Measurements from ENCODE around the gene SMAD3. TPM values are rescaled to one million over a fixed set of nuclear protein-coding genes. Genes with fewer than 3 reads are reported as not detected.

The SMAD3 gene
- total and polyA plus RNA-seq, 2 of the 8 experiments (the other 6 are each of a cell fraction or from before 2014, with no cell fraction given), result 10.1 to 12.4 TPM

GRCh38 chr15:67225336-67225735 lies 159.9 kb downstream of the SMAD3 start:
- POLR2A ChIA-PET (ENCODE audit: partially characterized antibody), result no interaction called here
- Histone ChIP-seq H2BK5ac (ENCODE audit: low read depth, low read length) (no peak overlapping the region), H3K4me1 (replicated peaks in 1 of 4; ENCODE audit: control insufficient read depth in 3 of 4, insufficient read depth in 4 of 4, low read length in 3 of 4) (no peaks in the 10 kb centered on the region), H2BK12ac (ENCODE audit: low read depth, low read length) (no peak overlapping the region), H2BK120ac (replicated peaks; ENCODE audit: low read depth, low read length) (no peak overlapping the region), H4K20me1 (replicated peaks in 1 of 2; ENCODE audit: control insufficient read depth in 1 of 2, insufficient read depth in 2 of 2, low read length in 2 of 2) (no peaks in the 10 kb centered on the region), H3K27ac (ENCODE audit: low read depth, low read length) (no peak overlapping the region), H3K9ac (replicated peaks in 1 of 4; ENCODE audit: extremely low read depth in 1 of 4, low read depth in 3 of 4, low read length in 3 of 4) (no peak overlapping the region), H2AK5ac (ENCODE audit: low read depth, low read length) (no peak overlapping the region), H2AFZ (ENCODE audit: low read length) (no peak overlapping the region), H2BK20ac (ENCODE audit: low read length) (no peak overlapping the region), H3K14ac (ENCODE audit: insufficient read length) (no peak overlapping the region), H2BK15ac (ENCODE audit: low read length) (no peak overlapping the region), H3K56ac (replicated peaks; ENCODE audit: insufficient read length, low read depth, low read length) (no peak overlapping the region), H3K27me3 (replicated peaks in 1 of 4; ENCODE audit: control insufficient read depth in 3 of 4, extremely low read depth in 1 of 4, insufficient read depth in 3 of 4, low read length in 3 of 4) (no peaks in the 10 kb centered on the region), H3K18ac (ENCODE audit: extremely low read depth, low read length) (no peak overlapping the region), H3K4ac (replicated peaks; ENCODE audit: insufficient read length, low read depth, low read length) (no peak overlapping the region), H4K91ac (replicated peaks; ENCODE audit: insufficient read length, low read length) (no peak overlapping the region), H3K4me3 (ENCODE audit: extremely low read depth in 1 of 4, insufficient read depth in 2 of 4, low read depth in 3 of 4, low read length in 4 of 4) (no peak overlapping the region), H3K9me3 (ENCODE audit: insufficient read depth in 2 of 2, low read depth in 1 of 2, low read length in 1 of 2) (no peaks in the 10 kb centered on the region), H4K5ac (ENCODE audit: insufficient read length, low read depth, low read length) (no peak overlapping the region), H3K79me2 (ENCODE audit: control insufficient read depth in 1 of 2, insufficient read depth in 2 of 2, low read length in 2 of 2) (no peaks in the 10 kb centered on the region), H3K79me1 (ENCODE audit: low read depth, low read length) (no peaks in the 10 kb centered on the region), H3K23ac (ENCODE audit: insufficient read length) (no peak overlapping the region), H3K36me3 (ENCODE audit: control insufficient read depth in 2 of 4, insufficient read depth in 4 of 4, low read length in 3 of 4) (peaks cover 2 to 3% (median 3%) of the 10 kb centered on the region in 4 experiments; a peak in 3 of 8 replicates), H3K23me2 (ENCODE audit: low read depth, low read length) (no peaks in the 10 kb centered on the region; the same call in 1 of the 2 replicates), H4K8ac (ENCODE audit: extremely low read depth, insufficient read depth, low read length) (no peak overlapping the region), H3K4me2 (ENCODE audit: insufficient read depth in 1 of 2, low read depth in 2 of 2, low read length in 2 of 2) (no peak overlapping the region)
- DNase-seq (ENCODE audit: low read depth in 1 of 2, low spot score in 2 of 2) (no peak), FAIRE-seq (no peak)
- CTCF ChIA-PET (ENCODE audit: partially characterized antibody), result no interaction called here
- TF ChIP-seq RAD21 (IDR thresholded peaks at IDR 0.05 in 1 of 2, conservative IDR thresholded peaks at IDR 0.05 in 1 of 2; ENCODE audit: low read depth in 2 of 2, low read length in 2 of 2) (no peak), HDAC6 (IDR thresholded peaks at IDR 0.05; ENCODE audit: low read depth, low read length) (no peak), GTF2F1 (IDR thresholded peaks at IDR 0.05; ENCODE audit: borderline replicate concordance, low read depth, low read length) (no peak), SUZ12 (IDR thresholded peaks at IDR 0.05; ENCODE audit: low read length) (no peak), ATF3 (IDR thresholded peaks at IDR 0.05; ENCODE audit: insufficient read depth, low read depth, low read length) (no peak), TAF1 (IDR thresholded peaks at IDR 0.05; ENCODE audit: low read depth, low read length) (no peak)
- WGBS, 2 experiments (ENCODE audit: extremely low coverage in 1 of 2, insufficient coverage in 1 of 2, insufficient read length in 1 of 2, insufficient replicate concordance in 2 of 2, low coverage in 1 of 2, low lambda C conversion rate in 2 of 2, missing lambda C conversion rate in 1 of 2), result 92% methylated on average over 2 of the region's 2 CpGs; no CpG with 5 or more reads in 1 of the 2 experiments

Measured in H1 (cell line).